Measurements from ENCODE around the gene ARL9. TPM values are rescaled to one million over a fixed set of nuclear protein-coding genes. Genes with fewer than 3 reads are reported as not detected.

ARL9 gene
- total RNA-seq, 1 experiment from 2014 or later: not detected

GRCh38 chr4:56466910-56467283, 38.7 kb upstream of the ARL9 start:
- Histone ChIP-seq H3K27ac (ENCODE audit: insufficient read length, low read depth, low read length) (no peak overlapping the region), H3T11ph (ENCODE audit: low read length) (no peak overlapping the region), H3K9ac (ENCODE audit: extremely low read depth, insufficient read length, low read length) (peak overlapping the region; percentile 95), H2BK120ac (ENCODE audit: low read depth, low read length, poor library complexity, severe bottlenecking) (no peak overlapping the region), H3K56ac (ENCODE audit: insufficient read length, low read depth, low read length) (no peak overlapping the region), H2AFZ (ENCODE audit: low read length) (no peak overlapping the region), H4K20me1 (ENCODE audit: control insufficient read depth, insufficient read depth, insufficient read length) (no peaks in the 10 kb centered on the region), H4K8ac (replicated peaks; ENCODE audit: insufficient read length, low read depth, low read length) (peak overlapping the region; percentile 4), H3K14ac (ENCODE audit: insufficient read depth, low read length) (peak overlapping the region; percentile 91; the same call in 1 of the 2 replicates), H3K79me2 (ENCODE audit: insufficient read depth, low read length) (peaks cover 10% of the 10 kb centered on the region; the same call in 1 of the 2 replicates), H3K4me1 (ENCODE audit: insufficient read depth, low read length) (no peaks in the 10 kb centered on the region), H2BK20ac (ENCODE audit: low read depth, low read length, poor library complexity, severe bottlenecking) (no peak overlapping the region), H3K23ac (ENCODE audit: insufficient read length, low read depth, low read length) (no peak overlapping the region), H3K4ac (ENCODE audit: low read depth, low read length) (no peak overlapping the region), H3K4me2 (ENCODE audit: insufficient read depth, insufficient read length, low read length) (peak overlapping the region; percentile 65), H4K5ac (ENCODE audit: insufficient read length, low read depth, low read length) (no peak overlapping the region), H3K18ac (ENCODE audit: insufficient read length, low read depth, low read length) (no peak overlapping the region), H2BK15ac (ENCODE audit: low read depth, low read length) (no peak overlapping the region), H2BK12ac (ENCODE audit: insufficient read length, low read depth, low read length) (no peak overlapping the region), H3K79me1 (ENCODE audit: insufficient read depth, low read depth, low read length, poor library complexity, severe bottlenecking) (peaks cover 2% of the 10 kb centered on the region), H4K91ac (ENCODE audit: insufficient read length, low read depth, low read length) (no peak overlapping the region), H3K9me3 (ENCODE audit: control insufficient read depth, low read depth, low read length) (no peaks in the 10 kb centered on the region), H3K23me2 (ENCODE audit: insufficient read length, low read depth, low read length, poor library complexity, severe bottlenecking) (peaks cover 9% of the 10 kb centered on the region), H2BK5ac (ENCODE audit: insufficient read length, low read length) (no peak overlapping the region), H3K27me3 (ENCODE audit: insufficient read depth, low read length) (no peaks in the 10 kb centered on the region), H2AK5ac (ENCODE audit: insufficient read length, low read length) (no peak overlapping the region)
- H3K27ac Mint-ChIP-seq: peak overlapping the region; percentile 97 to 100 (median 97)
- H3K4me1 Mint-ChIP-seq: peaks cover 28 to 35% of the 10 kb centered on the region in 2 experiments
- no CpG with 5 or more reads among the region's 8 CpGs for WGBS (ENCODE audit: extremely low coverage, insufficient read length, low lambda C conversion rate)
- peaks cover 2% of the 10 kb centered on the region; the same call in 1 of the 2 replicates for H3K27me3 Mint-ChIP-seq (ENCODE audit: low read depth)
- no peak for DNase-seq
- no peak for TF ChIP-seq CTCF (conservative IDR thresholded peaks at IDR 0.05)
- peaks cover 0 to 4% of the 10 kb centered on the region in 2 experiments; a peak in 1 of 5 replicates for H3K9me3 Mint-ChIP-seq
- peak overlapping the region; percentile 95 to 97 for H3K4me3 Mint-ChIP-seq
- H3K36me3 Mint-ChIP-seq (ENCODE audit: insufficient read depth in 1 of 3, low read depth in 3 of 3): peaks cover 14 to 40% (median 20%) of the 10 kb centered on the region in 3 experiments

All from H9 (cell line).